HepG2 (cell line): ENCODE results near the gene LIPC. TPM values are rescaled to one million over a fixed set of nuclear protein-coding genes. Genes with fewer than 3 reads are reported as not detected.

Experiments
- ATAC-seq: fragments of 200-7000 bp; cut with Tn5 transposase; 3 replicates; pipeline ENCODE4 v1.9.1; 2020; ENCODE audit warnings: mild to moderate bottlenecking, moderate library complexity
- BruUV-seq: library from RNA; stranded (reverse); fragments of 400-500 nt; replicated peaks from 2 replicates; lab custom pipeline; 2021; lab: Mats Ljungman, UMichigan
- CTCF ChIA-PET: fragments of 300-600 bp; formaldehyde crosslinking; extraction: SDS; loops from one replicate; lab custom pipeline; 2021; ENCODE audit warnings: low total read pairs, inconsistent platforms, low intra/inter-chr PET ratio; lab: Yijun Ruan, JAX
- POLR2A ChIA-PET: fragments of 350-600 bp; sonication (Branson Sonifier 250); formaldehyde crosslinking; loops from one replicate; lab custom pipeline; 2020; ENCODE audit warnings: antibody characterized with exemption, inconsistent platforms; lab: Yijun Ruan, JAX
- DNase-seq: peaks from one replicate; pipeline ENCODE4 v3.0.0-alpha.2; 2015; ENCODE audit warnings: low spot score
- FAIRE-seq: peaks from 3 replicates; lab custom pipeline; 2011; peaks lifted over from hg19 to GRCh38; lab: Jason Lieb, UNC
- H2AFZ ChIP-seq: one replicate; pipeline ENCODE4 v1.6.1; 2011; ENCODE audit warnings: low read length, inconsistent platforms
- H3K27ac ChIP-seq: fragments of 300-600 bp; 3 replicates; pipeline ENCODE4 v1.8.0; 2011; ENCODE audit warnings: mixed run types, mild to moderate bottlenecking, mixed read lengths, low read length, inconsistent platforms; ENCODE audit not compliant: insufficient read depth; ENCODE audit errors: extremely low read length
- H3K27me3 ChIP-seq, 2 experiments: fragments of 200-600 bp in 1 of 2; 2 replicates in 1 of 2; 3 replicates in 1 of 2; pipeline versions ENCODE4 v1.6.0 to v1.8.0; 2011; ENCODE audit warnings: low read length in 2 of 2, mild to moderate bottlenecking in 2 of 2, moderate library complexity in 2 of 2, inconsistent platforms in 1 of 2; ENCODE audit not compliant: insufficient read depth in 2 of 2, control insufficient read depth in 1 of 2
- H3K36me3 ChIP-seq, 2 experiments: fragments of 200-600 bp in 1 of 2; replicated peaks in 1 of 2; 2 replicates in 1 of 2; 3 replicates in 1 of 2; pipeline versions ENCODE4 v1.5.1 to v1.8.0; 2011; ENCODE audit warnings: low read length in 2 of 2, inconsistent platforms in 1 of 2; ENCODE audit not compliant: insufficient read depth in 2 of 2, control insufficient read depth in 1 of 2
- H3K4me1 ChIP-seq: 2 replicates; pipeline ENCODE4 v1.5.1; 2012; ENCODE audit warnings: low read length, inconsistent platforms; ENCODE audit not compliant: insufficient read depth
- H3K4me2 ChIP-seq: 2 replicates; pipeline ENCODE4 v1.6.0; 2011; ENCODE audit warnings: low read depth, low read length, inconsistent platforms
- H3K4me3 ChIP-seq, 3 experiments: fragments of 200-600 bp in 1 of 3; sonication (generic), shearing (Covaris generic) in 1 of 3; replicated peaks in 1 of 3; 2 replicates each; pipeline ENCODE4 v1.5.1; 2011 to 2016; ENCODE audit warnings: low read length in 3 of 3, inconsistent platforms in 2 of 3, low read depth in 2 of 3, mild to moderate bottlenecking in 2 of 3, control low read depth in 1 of 3, mixed read lengths in 1 of 3; ENCODE audit not compliant: insufficient read depth in 1 of 3
- H3K79me2 ChIP-seq: one replicate; pipeline ENCODE4 v1.6.1; 2011; ENCODE audit warnings: low read length, inconsistent platforms; ENCODE audit not compliant: insufficient read depth
- H3K9ac ChIP-seq: 2 replicates; pipeline ENCODE4 v1.6.0; 2011; ENCODE audit warnings: mild to moderate bottlenecking, low read depth, low read length, inconsistent platforms; ENCODE audit not compliant: insufficient read depth
- H3K9me3 ChIP-seq: 2 replicates; pipeline ENCODE4 v1.5.1; 2012; ENCODE audit warnings: mild to moderate bottlenecking, low read length
- H4K20me1 ChIP-seq: 2 replicates; pipeline ENCODE4 v1.6.0; 2011; ENCODE audit warnings: inconsistent platforms, mild to moderate bottlenecking, low read length, moderate library complexity; ENCODE audit not compliant: insufficient read depth
- AGO1 ChIP-seq: fragments of 200-400 bp; formaldehyde crosslinking; IDR thresholded peaks from 2 replicates; pipeline ENCODE4 v1.6.1; 2017; ENCODE audit warnings: mild to moderate bottlenecking, low read depth, low read length, moderate library complexity; ENCODE audit not compliant: poor library complexity, severe bottlenecking
- CCAR2 ChIP-seq: fragments of 200-400 bp; formaldehyde crosslinking; optimal IDR thresholded peaks from 2 replicates; pipeline ENCODE3; 2018; ENCODE audit warnings: low read depth, mild to moderate bottlenecking, low read length, moderate library complexity
- FLYWCH1 ChIP-seq: sonication (generic); formaldehyde crosslinking; IDR thresholded peaks from 2 replicates; pipeline ENCODE4 v1.8.1; 2023; ENCODE audit warnings: mild to moderate bottlenecking, missing genetic modification reagents
- GFI1 ChIP-seq: sonication (generic); formaldehyde crosslinking; IDR thresholded peaks from 2 replicates; pipeline ENCODE4 v1.5.0; 2020; ENCODE audit warnings: missing genetic modification reagents, mild to moderate bottlenecking, borderline replicate concordance
- JARID2 ChIP-seq: sonication (generic); formaldehyde crosslinking; IDR thresholded peaks from 2 replicates; pipeline ENCODE4 v1.8.1; 2023; ENCODE audit warnings: missing genetic modification reagents, inconsistent platforms; ENCODE audit not compliant: insufficient replicate concordance
- JUN ChIP-seq: sonication (generic); formaldehyde crosslinking; IDR thresholded peaks from 2 replicates; pipeline ENCODE4 v1.4.0; 2020; ENCODE audit warnings: mild to moderate bottlenecking, missing genetic modification reagents
- NRL ChIP-seq: sonication (generic); formaldehyde crosslinking; IDR thresholded peaks from 2 replicates; pipeline ENCODE4 v1.5.0; 2020; ENCODE audit warnings: missing genetic modification reagents, mild to moderate bottlenecking, moderate library complexity, borderline replicate concordance
- PPARG ChIP-seq: conservative IDR thresholded peaks from 2 replicates; pipeline ENCODE4 v1.6.1; 2016; ENCODE audit warnings: missing biosample characterization, missing genetic modification reagents
- RORA ChIP-seq: sonication (generic); formaldehyde crosslinking; IDR thresholded peaks from 2 replicates; pipeline ENCODE4 v1.5.0; 2020; ENCODE audit warnings: mild to moderate bottlenecking, missing genetic modification reagents, moderate library complexity
- SALL1 ChIP-seq: sonication (generic); formaldehyde crosslinking; IDR thresholded peaks from 2 replicates; pipeline ENCODE4 v1.8.0; 2022; ENCODE audit warnings: mild to moderate bottlenecking, missing genetic modification reagents
- SETDB1 ChIP-seq: sonication (generic); formaldehyde crosslinking; IDR thresholded peaks from 2 replicates; pipeline ENCODE4 v1.5.1; 2020; ENCODE audit warnings: missing genetic modification reagents, mild to moderate bottlenecking, borderline replicate concordance
- TFE3 ChIP-seq: IDR thresholded peaks from 2 replicates; pipeline ENCODE4 v1.6.1; 2016
- ZNF484 ChIP-seq: sonication (generic); formaldehyde crosslinking; IDR thresholded peaks from 2 replicates; pipeline ENCODE4 v1.5.1; 2020; ENCODE audit warnings: mild to moderate bottlenecking, low read depth, missing genetic modification reagents, borderline replicate concordance
- ZNF510 ChIP-seq: sonication (generic); formaldehyde crosslinking; IDR thresholded peaks from 2 replicates; pipeline ENCODE4 v1.4.0; 2020; ENCODE audit warnings: low read depth, mild to moderate bottlenecking, missing genetic modification reagents
- ZNF614 ChIP-seq: IDR thresholded peaks from 2 replicates; pipeline ENCODE4 v1.6.1; 2018; ENCODE audit warnings: missing biosample characterization, missing genetic modification reagents, inconsistent platforms, borderline replicate concordance
- ZNF646 ChIP-seq: sonication (generic); formaldehyde crosslinking; IDR thresholded peaks from 2 replicates; pipeline ENCODE4 v1.9.0; 2021; ENCODE audit warnings: mild to moderate bottlenecking, missing genetic modification reagents
- ZNF7 ChIP-seq: IDR thresholded peaks from 2 replicates; pipeline ENCODE4 v1.6.1; 2016; ENCODE audit warnings: missing biosample characterization, missing genetic modification reagents
- ZSCAN25 ChIP-seq: sonication (generic); formaldehyde crosslinking; IDR thresholded peaks from 2 replicates; pipeline ENCODE4 v1.8.0; 2022; ENCODE audit warnings: mild to moderate bottlenecking, missing genetic modification reagents
- WGBS: methylation state at CpG from one replicate; pipeline ENCODE4 v1.1.6; 2017; ENCODE audit warnings: low lambda C conversion rate; 5-methylcytosine and 5-hydroxymethylcytosine counted together
- in situ Hi-C: cut with HindIII; loops from 2 replicates; pipeline ENCODE4 v1.10.0; 2017; ENCODE audit warnings: low pct_unique_long_range_greater_than_20kb; ENCODE audit not compliant: extremely low pct_ligation_motif_present
- intact Hi-C: fragments of 100-400 bp; cut with micrococcal nuclease; formaldehyde crosslinking; loops from one replicate; pipeline ENCODE4 v1.10.0; 2022; ENCODE audit not compliant: unreplicated experiment
- polyA plus RNA-seq, 8 experiments: library from polyadenylated mRNA; depleted of rRNA in 3 of 8; stranded (reverse) in 7 of 8; unstranded in 1 of 8; fragments of >200 nt; fragmentation: Illumina TruSeq in 4 of 8; extraction: Trizol in 4 of 8; gene quantifications; 2 replicates each; pipeline versions ENCODE4 v1.2.1 to v1.2.3, GENCODE V29; 2011 to 2016; ENCODE audit warnings: low read depth in 4 of 8, missing spikeins in 1 of 8, mixed read lengths in 1 of 8; ENCODE audit not compliant: insufficient read depth in 1 of 8
- total RNA-seq, 5 experiments: library from RNA; depleted of rRNA; stranded (reverse); fragments of >200 nt; fragmentation: Illumina TruSeq; extraction: Trizol; gene quantifications; 2 replicates each; pipeline ENCODE4 v1.2.3, GENCODE V29; 2016; ENCODE audit warnings: low read depth in 1 of 5

The LIPC gene
- total and polyA plus RNA-seq, 2 of the 13 experiments (the other 11 are each of a cell fraction or from before 2014, with no cell fraction given): 26.0 to 38.0 TPM

- no peaks in the 10 kb centered on the region for H4K20me1 ChIP-seq
- H3K36me3 ChIP-seq: no peaks in the 10 kb centered on the region
- in situ Hi-C loops: no loop called here
- no peak overlapping the region for H3K27ac ChIP-seq
- WGBS: 93% methylated on average over 3 of the region's 3 CpGs
- DNase-seq (no peak), FAIRE-seq (no peak), ATAC-seq (no peak)
- H3K79me2 ChIP-seq: no peaks in the 10 kb centered on the region
- BruUV-seq: no TSS peak
- H3K9me3 ChIP-seq: no peaks in the 10 kb centered on the region
- no peak overlapping the region for H3K4me3 ChIP-seq
- POLR2A ChIA-PET: no interaction called here
- H3K27me3 ChIP-seq: no peaks in the 10 kb centered on the region
- CTCF ChIA-PET: no interaction called here
- no peak overlapping the region for H3K9ac ChIP-seq
- intact Hi-C loops: no loop called here
- TF ChIP-seq TFE3 (CRISPR knock-in tag) (no peak), JUN (CRISPR knock-in tag) (no peak), AGO1 (no peak), NRL (CRISPR knock-in tag) (no peak), ZNF7 (CRISPR knock-in tag) (no peak), ZSCAN25 (no peak), RORA (CRISPR knock-in tag) (no peak), ZNF510 (CRISPR knock-in tag) (no peak), ZNF484 (CRISPR knock-in tag) (no peak), SALL1 (CRISPR knock-in tag) (no peak), SETDB1 (CRISPR knock-in tag) (no peak), FLYWCH1 (CRISPR knock-in tag) (no peak), GFI1 (CRISPR knock-in tag) (no peak), PPARG (CRISPR knock-in tag) (no peak), CCAR2 (no peak), JARID2 (no peak), ZNF614 (CRISPR knock-in tag) (no peak), ZNF646 (CRISPR knock-in tag) (no peak)
- no peak overlapping the region for H2AFZ ChIP-seq
- no peak overlapping the region for H3K4me2 ChIP-seq
- peaks cover 13% of the 10 kb centered on the region for H3K4me1 ChIP-seq
Measured at GRCh38 chr15:58511599-58511987, 79.8 kb downstream of the LIPC start.
